K562 (cell line): Measurements from ENCODE around the gene NMT1. TPM values are rescaled to one million over a fixed set of nuclear protein-coding genes. Genes with fewer than 3 reads are reported as not detected.

Experiments used
- GATA2 ChIP-seq: sonication (generic); formaldehyde crosslinking; IDR thresholded peaks from 2 replicates; pipeline ENCODE4 v1.4.0; 2020; ENCODE audit warnings: mild to moderate bottlenecking, missing genetic modification reagents
- KDM1A ChIP-seq, 2 experiments: fragments of 450-650 bp; IDR thresholded peaks; 2 replicates each; pipeline ENCODE4 v1.6.1; 2016; ENCODE audit warnings: mild to moderate bottlenecking in 2 of 2
- MTA3 ChIP-seq: fragments of 450-650 bp; formaldehyde crosslinking; IDR thresholded peaks from 2 replicates; pipeline ENCODE4 v1.6.1; 2017; ENCODE audit warnings: mild to moderate bottlenecking, borderline replicate concordance
- NEUROD1 ChIP-seq: fragments of 150-350 bp; IDR thresholded peaks from 2 replicates; pipeline ENCODE4 v1.6.1; 2014; ENCODE audit warnings: borderline replicate concordance, low read length, low read depth; ENCODE audit not compliant: partially characterized antibody
- NR4A1 ChIP-seq, 2 experiments: fragments of 250-450 bp in 1 of 2; fragments of 450-650 bp in 1 of 2; sonication (Bioruptor Pico) in 1 of 2; IDR thresholded peaks; 2 replicates each; pipeline versions ENCODE4 v1.4.0 to v1.6.1; 2016 to 2020; ENCODE audit warnings: mild to moderate bottlenecking in 2 of 2, missing compliant biosample characterization in 1 of 2, missing genetic modification characterization in 1 of 2, moderate library complexity in 1 of 2
- PML ChIP-seq: IDR thresholded peaks from 2 replicates; pipeline ENCODE4 v1.6.1; 2012; ENCODE audit warnings: low read length, inconsistent platforms
- POLR2B ChIP-seq: fragments of 450-650 bp; IDR thresholded peaks from 2 replicates; pipeline ENCODE4 v1.6.1; 2018; ENCODE audit warnings: low read depth; ENCODE audit not compliant: partially characterized antibody
- RERE ChIP-seq: sonication (generic); formaldehyde crosslinking; IDR thresholded peaks from 2 replicates; pipeline ENCODE4 v1.8.0; 2023; ENCODE audit warnings: missing genetic modification reagents, mild to moderate bottlenecking, borderline replicate concordance
- YY1 ChIP-seq, 3 experiments: IDR thresholded peaks; 2 replicates each; pipeline ENCODE4 v1.6.1; 2011; ENCODE audit warnings: low read length in 2 of 3, mild to moderate bottlenecking in 2 of 3, moderate library complexity in 2 of 3, borderline replicate concordance in 1 of 3, control low read depth in 1 of 3, low read depth in 1 of 3; ENCODE audit not compliant: insufficient read depth in 3 of 3, insufficient replicate concordance in 2 of 3, control insufficient read depth in 1 of 3, insufficient read length in 1 of 3; ENCODE audit errors: extremely low read depth in 1 of 3
- ZNF316 ChIP-seq: fragments of 450-650 bp; IDR thresholded peaks from 2 replicates; pipeline ENCODE4 v1.6.1; 2016
- ZNF407 ChIP-seq: fragments of 450-650 bp; IDR thresholded peaks from 2 replicates; pipeline ENCODE4 v1.6.1; 2016; ENCODE audit warnings: low read depth
- ZNF717 ChIP-seq: fragments of 250-450 bp; sonication (Bioruptor Pico); IDR thresholded peaks from 2 replicates; pipeline ENCODE4 v1.5.0; 2021
- ZNF766 ChIP-seq: fragments of 200-800 bp; sonication (Bioruptor generic); conservative IDR thresholded peaks from 2 replicates; pipeline ENCODE4 v1.6.1; 2016; ENCODE audit warnings: missing genetic modification characterization, missing compliant biosample characterization
- polyA plus RNA-seq, 8 experiments: library from polyadenylated mRNA; depleted of rRNA in 4 of 8; stranded (reverse) in 5 of 8; unstranded in 3 of 8; fragments of >200 nt; fragmentation: Nextera tagmentation in 2 of 8; fragmentation: Illumina TruSeq in 1 of 8; extraction: Ambion mirVana in 2 of 8; extraction: Trizol in 1 of 8; gene quantifications; 2 replicates each; pipeline versions ENCODE4 v1.2.1 to v1.2.3, GENCODE V29; 2011 to 2014; ENCODE audit warnings: inconsistent platforms in 1 of 8, missing spikeins in 1 of 8
- total RNA-seq, 7 experiments: library from RNA; depleted of rRNA in 6 of 7; stranded (reverse); fragments of >200 nt in 6 of 7; fragmentation: Illumina TruSeq in 2 of 7; extraction: Trizol in 2 of 7; gene quantifications; 2 replicates each; pipeline versions ENCODE4 v1.2.1 to v1.2.3, GENCODE V29; 2011 to 2021; ENCODE audit warnings: low replicate concordance in 1 of 7
- TF ChIP-seq, protein P1 (sequence below): fragments of 250-450 bp; sonication (Bioruptor Pico); IDR thresholded peaks from 2 replicates; pipeline ENCODE4 v1.8.0; 2022; ENCODE audit warnings: moderate library complexity, mild to moderate bottlenecking, inconsistent platforms

Gene NMT1
- total and polyA plus RNA-seq, 9 of the 15 experiments (the other 6 are each of a cell fraction or from before 2014, with no cell fraction given), result 86.7 to 569 (median 213) TPM

- TF ChIP-seq RERE (CRISPR knock-in tag) (no peak), NR4A1 (CRISPR knock-in tag; IDR thresholded peaks at IDR 0.05) (no peak), NR4A1 (tag; IDR thresholded peaks at IDR 0.05) (no peak), KDM1A (IDR thresholded peaks at IDR 0.05) (no peak), PML (no peak), ZNF316 (no peak), GATA2 (CRISPR knock-in tag) (no peak), YY1 (IDR thresholded peaks at IDR 0.05; ENCODE audit: borderline replicate concordance in 1 of 3, control insufficient read depth in 1 of 3, extremely low read depth in 1 of 3, insufficient read depth in 3 of 3, insufficient read length in 1 of 3, insufficient replicate concordance in 2 of 3, low read depth in 1 of 3, low read length in 2 of 3) (no peak), NEUROD1 (no peak), POLR2B (no peak), ZNF766 (no peak), ZNF717 (no peak), ZNF407 (no peak), MTA3 (no peak)
- TF ChIP-seq, protein P1, sequence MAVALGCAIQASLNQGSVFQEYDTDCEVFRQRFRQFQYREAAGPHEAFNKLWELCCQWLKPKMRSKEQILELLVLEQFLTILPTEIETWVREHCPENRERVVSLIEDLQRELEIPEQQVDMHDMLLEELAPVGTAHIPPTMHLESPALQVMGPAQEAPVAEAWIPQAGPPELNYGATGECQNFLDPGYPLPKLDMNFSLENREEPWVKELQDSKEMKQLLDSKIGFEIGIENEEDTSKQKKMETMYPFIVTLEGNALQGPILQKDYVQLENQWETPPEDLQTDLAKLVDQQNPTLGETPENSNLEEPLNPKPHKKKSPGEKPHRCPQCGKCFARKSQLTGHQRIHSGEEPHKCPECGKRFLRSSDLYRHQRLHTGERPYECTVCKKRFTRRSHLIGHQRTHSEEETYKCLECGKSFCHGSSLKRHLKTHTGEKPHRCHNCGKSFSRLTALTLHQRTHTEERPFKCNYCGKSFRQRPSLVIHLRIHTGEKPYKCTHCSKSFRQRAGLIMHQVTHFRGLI (CRISPR knock-in tag), result no peak
These were observed 71.1 kb downstream of the NMT1 start, which contains the start of gene PLCD3 (continued) for GRCh38 chr17:45132320-45132571.
